HG02759 (cell line): ENCODE results near the gene MMP14.
"Not testable (repeated sequence)": the region's sequence is repeated elsewhere in the genome, so short reads cannot be mapped to it uniquely, and the experiment has no call there.

Experiments
- ATAC-seq: cut with Tn5 transposase; IDR thresholded peaks from one replicate; pipeline ENCODE4 v1.9.1; 2021; ENCODE audit warnings: mild to moderate bottlenecking, moderate library complexity; ENCODE audit not compliant: unreplicated experiment

The MMP14 gene

GRCh38 chr14:22836301-22837113 lies at the start of gene MMP14:
Gene MMP14, plus strand, starts transcription at chr14:22836585. Its CDS starts 233 bp downstream, at chr14:22836818.
- no peak for ATAC-seq

GRCh38 chr14:22786685-22787084 lies 49.7 kb upstream of the MMP14 start:
- ATAC-seq = no peak

GRCh38 chr14:22791301-22791700 lies 45.1 kb upstream of the MMP14 start:
- no peak for ATAC-seq

- no peak for ATAC-seq
These were observed 44.2 kb upstream of the MMP14 start for GRCh38 chr14:22792158-22792557.

GRCh38 chr14:22793550-22793949 lies 42.8 kb upstream of the MMP14 start:
- not testable (repeated sequence) for ATAC-seq

- ATAC-seq = no peak
These were observed 42.4 kb upstream of the MMP14 start for GRCh38 chr14:22793976-22794375.

- ATAC-seq = peak; percentile 47
These were observed 41.8 kb upstream of the MMP14 start for GRCh38 chr14:22794551-22794951.

- peak; percentile 65 for ATAC-seq
These were observed 40.2 kb upstream of the MMP14 start for GRCh38 chr14:22796087-22796707.

- no peak for ATAC-seq
These were observed 39.1 kb upstream of the MMP14 start for GRCh38 chr14:22797017-22797917.

- ATAC-seq = no peak
These were observed 37.9 kb upstream of the MMP14 start for GRCh38 chr14:22798528-22798927.

GRCh38 chr14:22800346-22800745 lies 36.0 kb upstream of the MMP14 start:
- ATAC-seq = no peak

- no peak for ATAC-seq
These were observed 34.7 kb upstream of the MMP14 start for GRCh38 chr14:22801716-22802115.

- ATAC-seq = peak; percentile 53
These were observed 33.3 kb upstream of the MMP14 start for GRCh38 chr14:22802860-22803686.

- ATAC-seq = peak; percentile 42
These were observed 32.8 kb upstream of the MMP14 start for GRCh38 chr14:22803687-22803974.

- not testable (repeated sequence) for ATAC-seq
These were observed 31.1 kb upstream of the MMP14 start for GRCh38 chr14:22805235-22805634.

GRCh38 chr14:22807432-22808087 lies 28.8 kb upstream of the MMP14 start:
- ATAC-seq = no peak

- no peak for ATAC-seq
These were observed 27.8 kb upstream of the MMP14 start for GRCh38 chr14:22808388-22809209.

- ATAC-seq = no peak
These were observed 24.7 kb upstream of the MMP14 start for GRCh38 chr14:22811722-22812121.

- ATAC-seq = no peak
These were observed 23.6 kb upstream of the MMP14 start for GRCh38 chr14:22812744-22813143.
